ENCODE measurements around the gene VSTM2L.

DNA sequence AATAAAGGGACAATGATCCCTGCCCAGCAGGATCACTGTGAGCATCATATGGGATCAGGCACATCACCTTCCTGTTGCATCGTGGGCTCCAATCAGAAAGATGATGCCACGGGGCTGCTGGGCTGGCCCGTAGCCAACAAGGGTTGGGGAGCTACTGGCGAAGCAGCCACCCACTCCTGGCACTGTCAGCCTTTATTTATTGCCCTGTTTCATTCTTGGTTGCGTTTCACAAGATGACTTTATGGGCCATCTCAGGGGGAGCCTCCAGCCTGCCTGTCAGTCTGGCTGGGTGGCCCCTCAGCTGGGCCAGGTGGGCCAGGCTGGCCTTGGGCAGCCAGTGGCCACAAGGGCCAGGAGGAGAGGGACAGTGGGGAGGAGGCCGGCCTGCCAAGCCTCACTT, 17.3 kb downstream of the VSTM2L start:
- TF ChIP-seq EGR1 (IDR thresholded peaks at IDR 0.05) (no peak), YY1 (IDR thresholded peaks at IDR 0.05; ENCODE audit: low read depth) (no peak), RAD21 (IDR thresholded peaks at IDR 0.05; ENCODE audit: low read depth) (no peak)

Data from Ishikawa (cell line).